OCI-LY3 (cell line): Measurements from ENCODE around the gene SAP130.

Source experiments
- H2AFZ ChIP-seq: fragments of 200-600, 300-600 bp; shearing (Covaris generic); 2 replicates; pipeline ENCODE4 v1.6.0; 2014; ENCODE audit warnings: antibody characterized with exemption, low read depth, low read length
- H3K27ac ChIP-seq: fragments of 200-600, 300-600 bp; sonication (generic); 2 replicates; pipeline ENCODE4 v1.5.1; 2014; ENCODE audit warnings: mild to moderate bottlenecking, low read length, moderate library complexity, mixed read lengths
- H3K27me3 ChIP-seq: fragments of 200-600, 300-600 bp; sonication (generic); 2 replicates; pipeline ENCODE4 v1.6.1; 2014; ENCODE audit warnings: low read depth, low read length, mixed read lengths
- H3K36me3 ChIP-seq: fragments of 200-600, 300-600 bp; sonication (generic); replicated peaks from 2 replicates; pipeline ENCODE3; 2014; ENCODE audit warnings: low read depth, low read length, mixed read lengths
- H3K4me1 ChIP-seq: fragments of 300-600, 200-600 bp; sonication (generic); 2 replicates; pipeline ENCODE4 v1.6.1; 2014; ENCODE audit warnings: low read length, mixed read lengths
- H3K4me2 ChIP-seq: fragments of 200-600, 300-600 bp; sonication (generic); 2 replicates; pipeline ENCODE4 v1.6.1; 2014; ENCODE audit warnings: low read length, mixed read lengths
- H3K4me3 ChIP-seq: fragments of 300-600, 200-600 bp; sonication (generic); 2 replicates; pipeline ENCODE4 v1.5.1; 2014; ENCODE audit warnings: antibody characterized with exemption, mild to moderate bottlenecking, low read length, moderate library complexity
- H3K79me2 ChIP-seq: fragments of 300-600, 200-600 bp; shearing (Covaris generic); 2 replicates; pipeline ENCODE4 v1.6.1; 2014; ENCODE audit warnings: mild to moderate bottlenecking, low read length, mixed read lengths
- H3K9ac ChIP-seq: fragments of 300-600, 200-600 bp; shearing (Covaris generic); 2 replicates; pipeline ENCODE4 v1.6.0; 2014; ENCODE audit warnings: mild to moderate bottlenecking, low read length, moderate library complexity
- H3K9me3 ChIP-seq: fragments of 200-600, 300-600 bp; shearing (Covaris generic); 2 replicates; pipeline ENCODE4 v1.6.1; 2014; ENCODE audit warnings: low read length, mixed read lengths; ENCODE audit not compliant: insufficient read depth
- H4K20me1 ChIP-seq: fragments of 200-600, 300-600 bp; sonication (generic); 2 replicates; pipeline ENCODE4 v1.6.1; 2016; ENCODE audit warnings: low read length, mixed read lengths; ENCODE audit not compliant: insufficient read depth
- CTCF ChIP-seq: fragments of 200-600, 300-600 bp; sonication (generic); IDR thresholded peaks from 2 replicates; pipeline ENCODE4 v1.5.1; 2014; ENCODE audit warnings: antibody characterized with exemption, low read length, low read depth
- EZH2phosphoT487 ChIP-seq: fragments of 200-600 bp; shearing (Covaris generic); IDR thresholded peaks from 2 replicates; pipeline ENCODE4 v1.6.1; 2018; ENCODE audit warnings: antibody characterized with exemption, mixed run types, low read depth

The SAP130 gene

GRCh38 chr2:127941461-127941860 lies 86.4 kb downstream of the SAP130 start:
- Histone ChIP-seq H3K9ac (no peak overlapping the region), H3K79me2 (no peaks in the 10 kb centered on the region), H3K27me3 (no peaks in the 10 kb centered on the region), H3K4me2 (no peak overlapping the region), H4K20me1 (no peaks in the 10 kb centered on the region), H3K4me3 (no peak overlapping the region), H3K4me1 (no peaks in the 10 kb centered on the region), H3K9me3 (no peaks in the 10 kb centered on the region), H3K36me3 (peaks cover 22% of the 10 kb centered on the region), H2AFZ (no peak overlapping the region), H3K27ac (no peak overlapping the region)
- no peak for TF ChIP-seq CTCF
- no peak for TF ChIP-seq EZH2phosphoT487

GRCh38 chr2:127940641-127941040 lies 87.2 kb downstream of the SAP130 start:
- Histone ChIP-seq H3K4me2 (no peak overlapping the region), H3K27me3 (no peaks in the 10 kb centered on the region), H3K4me3 (no peak overlapping the region), H3K36me3 (peaks cover 18% of the 10 kb centered on the region), H3K27ac (no peak overlapping the region), H3K79me2 (no peaks in the 10 kb centered on the region), H2AFZ (no peak overlapping the region), H3K9ac (no peak overlapping the region), H3K4me1 (no peaks in the 10 kb centered on the region), H3K9me3 (no peaks in the 10 kb centered on the region), H4K20me1 (no peaks in the 10 kb centered on the region)
- TF ChIP-seq CTCF (no peak), EZH2phosphoT487 (no peak)

GRCh38 chr2:127935337-127935736 lies 92.5 kb downstream of the SAP130 start:
- TF ChIP-seq CTCF: no peak
- TF ChIP-seq EZH2phosphoT487: no peak
- H3K9ac ChIP-seq: no peak overlapping the region
- H3K27ac ChIP-seq: no peak overlapping the region
- H4K20me1 ChIP-seq: no peaks in the 10 kb centered on the region
- no peak overlapping the region for H3K4me2 ChIP-seq
- H3K9me3 ChIP-seq: no peaks in the 10 kb centered on the region
- H3K27me3 ChIP-seq: no peaks in the 10 kb centered on the region
- no peaks in the 10 kb centered on the region for H3K79me2 ChIP-seq
- no peak overlapping the region for H3K4me3 ChIP-seq
- no peaks in the 10 kb centered on the region for H3K4me1 ChIP-seq
- no peak overlapping the region for H2AFZ ChIP-seq
- H3K36me3 ChIP-seq: peaks cover under 1% of the 10 kb centered on the region

- no peak for TF ChIP-seq EZH2phosphoT487
- no peak for TF ChIP-seq CTCF
- Histone ChIP-seq H3K4me3 (no peak overlapping the region), H4K20me1 (no peaks in the 10 kb centered on the region), H3K4me1 (no peaks in the 10 kb centered on the region), H3K27me3 (no peaks in the 10 kb centered on the region), H3K36me3 (no peaks in the 10 kb centered on the region), H2AFZ (no peak overlapping the region), H3K9ac (no peak overlapping the region), H3K9me3 (no peaks in the 10 kb centered on the region), H3K4me2 (no peak overlapping the region), H3K79me2 (no peaks in the 10 kb centered on the region), H3K27ac (no peak overlapping the region)
Observed at GRCh38 chr2:127932199-127932876, 95.5 kb downstream of the SAP130 start.
